Measurements from ENCODE around the gene FAM3D. TPM values are rescaled to one million over a fixed set of nuclear protein-coding genes. Genes with fewer than 3 reads are reported as not detected.
"Not testable (repeated sequence)": the region's sequence is repeated elsewhere in the genome, so short reads cannot be mapped to it uniquely, and the experiment has no call there.

Gene FAM3D
- polyA plus RNA-seq, 4 donors, result 0.40 to 2.5 (median 1.2) TPM

GRCh38 chr3:58685641-58686040 lies 19.1 kb upstream of the FAM3D start:
- DNase-seq (ENCODE audit: low read depth in 4 of 4, low spot score in 3 of 4), result no peak

DNA sequence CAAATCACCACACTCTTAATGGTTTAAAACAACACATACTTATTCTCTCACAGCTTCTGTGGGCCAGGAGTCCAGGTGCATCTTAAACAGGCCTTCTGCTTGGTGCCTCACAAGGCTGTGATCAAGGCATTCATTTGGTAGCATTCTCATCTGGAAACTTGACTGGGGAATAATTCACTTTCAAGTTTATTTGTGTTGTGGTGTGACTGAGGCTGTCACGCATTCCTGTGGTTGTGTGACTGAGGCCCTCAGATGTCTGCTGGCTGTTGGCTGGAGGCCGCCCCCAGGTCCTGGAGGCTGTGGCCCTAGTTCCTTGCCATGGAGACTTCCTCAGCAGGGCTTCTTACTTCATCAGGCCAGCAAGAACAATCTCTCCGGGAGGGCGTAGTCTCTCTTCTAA lies 16.9 kb upstream of the FAM3D start:
- no peak for DNase-seq (ENCODE audit: low read depth in 4 of 4, low spot score in 3 of 4)

- DNase-seq (ENCODE audit: low read depth in 4 of 4, low spot score in 3 of 4), result no peak
These were observed 16.5 kb upstream of the FAM3D start for GRCh38 chr3:58683001-58683458.

DNA sequence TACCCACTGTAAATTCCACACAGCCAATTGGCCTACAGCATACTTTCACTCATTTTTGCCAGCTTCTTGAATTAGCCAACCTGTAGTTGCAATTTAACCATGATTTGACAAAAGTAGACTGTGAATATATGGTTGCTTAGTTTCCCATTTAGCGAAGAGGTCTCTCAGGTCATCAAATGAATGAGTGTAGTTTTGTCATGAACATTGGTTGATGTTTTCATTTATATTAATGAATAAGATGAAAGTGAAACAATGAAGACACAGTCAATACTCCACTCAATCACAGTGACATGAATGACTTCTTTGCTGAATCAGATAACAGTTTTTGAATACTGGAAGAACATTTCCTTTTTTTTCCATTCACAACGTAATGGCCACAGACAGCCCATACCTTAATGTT lies 15.3 kb upstream of the FAM3D start:
- DNase-seq (ENCODE audit: low read depth in 4 of 4, low spot score in 3 of 4), result no peak

DNA sequence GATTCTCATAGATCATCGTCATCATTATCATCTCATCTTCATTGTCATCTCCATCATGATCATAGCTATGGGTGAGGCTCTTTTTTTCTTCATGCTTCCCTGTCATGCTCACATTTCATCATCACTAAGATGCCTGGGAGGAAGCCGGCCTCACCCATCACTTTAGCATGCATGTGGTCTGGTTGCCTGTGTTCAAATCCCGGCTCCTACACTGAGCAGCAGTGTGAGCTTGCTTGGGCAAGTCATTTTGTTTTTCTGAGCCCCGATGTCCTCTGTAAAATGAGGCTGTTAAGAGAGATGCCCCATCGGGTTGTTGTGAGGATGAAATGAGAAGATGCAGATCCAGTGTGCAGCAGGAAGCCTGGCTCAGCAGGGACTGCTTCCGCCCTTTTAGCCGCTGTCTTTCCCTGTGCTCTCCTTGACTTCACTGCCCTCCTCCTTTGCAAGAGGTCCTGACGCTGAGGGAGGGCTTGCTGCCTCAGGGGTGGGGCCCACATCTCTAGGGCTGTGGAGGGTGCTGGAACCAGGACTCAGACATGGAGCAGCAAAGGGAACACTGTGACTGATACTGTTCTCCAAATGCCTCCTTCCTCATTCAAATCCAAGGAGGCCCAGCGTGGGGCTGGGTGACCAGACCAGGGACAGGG lies 14.4 kb upstream of the FAM3D start:
- DNase-seq (ENCODE audit: low read depth in 4 of 4, low spot score in 3 of 4), result no peak

DNA sequence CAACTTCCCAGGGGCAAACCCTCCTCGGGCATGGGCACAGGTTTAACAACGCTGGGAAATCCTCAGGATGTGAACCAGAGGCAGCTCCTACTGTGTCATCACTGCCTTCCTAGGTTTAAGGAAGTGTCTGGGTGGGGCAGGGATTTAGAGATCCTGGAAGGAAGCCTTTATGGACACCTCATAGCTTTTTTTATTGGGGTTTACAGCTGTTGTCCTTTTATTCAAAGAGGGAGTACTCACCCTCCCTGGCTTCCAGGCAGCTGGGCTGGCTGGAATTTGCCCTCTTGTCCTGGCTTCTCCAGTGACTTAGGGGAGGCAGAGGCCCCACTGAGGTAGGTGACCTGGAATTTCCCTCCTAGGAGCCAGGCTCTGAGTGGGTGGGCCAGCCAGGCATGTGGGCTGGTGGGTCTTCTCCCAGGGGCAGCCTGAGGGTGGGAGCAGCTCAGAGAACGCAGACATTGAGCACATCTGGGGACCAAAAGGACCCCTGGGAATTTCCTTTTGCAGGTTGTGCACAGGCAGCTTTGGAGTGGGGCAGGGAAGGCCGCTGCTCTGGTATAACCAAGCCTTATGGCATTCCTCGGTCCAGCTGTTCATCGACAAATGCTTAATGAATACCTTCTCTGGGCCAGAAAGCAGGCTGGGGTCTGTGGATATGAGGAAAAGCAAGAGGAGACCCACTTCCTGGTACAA lies 13.5 kb upstream of the FAM3D start:
- DNase-seq (ENCODE audit: low read depth in 4 of 4, low spot score in 3 of 4), result no peak

DNA sequence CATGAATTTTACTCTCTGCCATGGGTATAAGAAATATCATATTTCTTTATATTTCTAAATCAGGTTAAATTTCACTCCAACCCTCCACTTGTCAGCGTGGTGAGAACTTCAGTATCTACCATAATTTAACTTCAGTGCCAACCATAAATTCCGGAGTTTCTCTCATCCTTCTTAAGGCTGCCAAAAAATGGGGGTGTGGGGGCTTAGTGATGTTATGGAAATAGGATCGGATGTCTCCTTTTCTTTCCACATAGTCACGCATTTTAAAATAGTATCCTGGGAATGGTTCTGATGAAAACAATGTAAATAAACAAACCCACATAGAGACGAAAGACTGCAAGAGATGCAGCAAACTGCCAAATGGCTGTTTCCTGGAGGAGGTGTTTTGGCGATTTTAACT lies 12.9 kb upstream of the FAM3D start:
- no peak for DNase-seq (ENCODE audit: low read depth in 4 of 4, low spot score in 3 of 4)

GRCh38 chr3:58678177-58678970 lies 11.8 kb upstream of the FAM3D start:
- DNase-seq (ENCODE audit: low read depth in 4 of 4, low spot score in 3 of 4), result not testable (repeated sequence)

- no peak for DNase-seq (ENCODE audit: low read depth in 4 of 4, low spot score in 3 of 4)
These were observed 6.3 kb upstream of the FAM3D start for GRCh38 chr3:58672880-58673279.

- no peak for DNase-seq (ENCODE audit: low read depth in 4 of 4, low spot score in 3 of 4)
These were observed 5.9 kb upstream of the FAM3D start for GRCh38 chr3:58672451-58672850.

GRCh38 chr3:58670506-58671135 lies 4.0 kb upstream of the FAM3D start:
- DNase-seq (ENCODE audit: low read depth in 4 of 4, low spot score in 3 of 4), result no peak

GRCh38 chr3:58668247-58668646 lies 1.7 kb upstream of the FAM3D start:
- no peak for DNase-seq (ENCODE audit: low read depth in 4 of 4, low spot score in 3 of 4)

DNA sequence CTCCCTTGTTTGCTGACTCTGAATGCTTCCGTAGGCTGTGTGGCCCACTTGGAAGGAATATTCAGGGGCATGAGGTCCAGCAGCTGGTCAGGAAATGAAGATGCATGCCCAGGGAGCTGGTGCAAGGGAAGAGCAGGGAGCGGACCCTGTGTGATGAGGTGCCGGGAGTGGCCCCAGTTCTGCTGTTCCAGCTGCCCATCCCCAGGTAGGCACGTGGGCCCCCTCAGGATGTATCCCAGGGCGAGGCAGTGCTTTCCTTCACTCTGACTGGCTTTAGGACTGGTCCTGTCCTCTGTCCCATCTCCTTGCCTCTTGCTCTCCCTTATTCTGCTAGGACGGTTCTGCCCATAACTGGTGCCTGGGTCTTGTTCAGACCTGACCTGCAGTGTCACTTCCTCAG lies 1.1 kb upstream of the FAM3D start:
- DNase-seq (ENCODE audit: low read depth in 4 of 4, low spot score in 3 of 4), result no peak

- DNase-seq (ENCODE audit: low read depth in 4 of 4, low spot score in 3 of 4), result no peak
These were observed 655 bp upstream of the FAM3D start for GRCh38 chr3:58667229-58667628.

GRCh38 chr3:58665405-58665804 lies 1.2 kb downstream of the FAM3D start:
- no peak for DNase-seq (ENCODE audit: low read depth in 4 of 4, low spot score in 3 of 4)

DNA sequence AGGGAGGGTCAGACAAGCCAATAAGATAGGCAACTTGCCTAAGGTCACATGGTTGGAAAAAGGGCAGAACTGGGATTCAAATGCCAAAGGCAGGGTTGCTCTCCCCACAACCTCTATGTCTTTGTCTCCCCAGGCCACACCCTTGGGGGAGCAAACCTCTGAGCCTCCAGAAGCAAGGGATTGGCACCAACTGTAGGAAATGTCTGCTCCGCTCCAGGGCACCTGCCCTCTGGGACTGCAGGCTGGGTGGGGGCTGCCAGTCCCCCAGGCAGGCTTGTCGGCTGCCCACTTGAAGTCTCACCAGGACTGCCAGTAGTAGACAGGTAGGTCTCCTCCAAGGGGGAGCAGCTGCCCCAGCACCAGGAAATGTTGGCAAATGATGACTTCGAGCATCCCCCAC lies 2.0 kb downstream of the FAM3D start:
- no peak for DNase-seq (ENCODE audit: low read depth in 4 of 4, low spot score in 3 of 4)

GRCh38 chr3:58661836-58662420 lies 4.6 kb downstream of the FAM3D start:
- DNase-seq (ENCODE audit: low read depth in 4 of 4, low spot score in 3 of 4), result no peak

DNA sequence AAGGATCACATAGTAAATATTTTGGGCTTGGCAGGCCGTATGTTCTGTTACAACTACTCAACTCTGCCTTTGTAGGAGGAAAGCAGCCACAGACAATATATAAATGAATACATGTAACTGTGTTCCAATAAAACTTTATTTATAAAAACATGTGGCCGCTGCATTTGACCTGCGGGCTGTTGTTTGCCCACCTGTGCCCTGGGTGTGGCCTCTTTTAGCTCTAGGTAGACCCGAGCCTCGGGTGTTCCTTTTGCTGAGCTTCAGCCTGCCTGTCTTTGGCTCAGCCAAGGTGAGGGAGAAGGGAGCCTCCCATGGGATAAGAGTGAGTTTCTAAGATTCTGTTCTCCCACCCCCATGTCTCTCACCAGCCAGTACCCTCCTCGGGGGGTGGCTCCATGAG lies 5.6 kb downstream of the FAM3D start:
- no peak for DNase-seq (ENCODE audit: low read depth in 4 of 4, low spot score in 3 of 4)

DNA sequence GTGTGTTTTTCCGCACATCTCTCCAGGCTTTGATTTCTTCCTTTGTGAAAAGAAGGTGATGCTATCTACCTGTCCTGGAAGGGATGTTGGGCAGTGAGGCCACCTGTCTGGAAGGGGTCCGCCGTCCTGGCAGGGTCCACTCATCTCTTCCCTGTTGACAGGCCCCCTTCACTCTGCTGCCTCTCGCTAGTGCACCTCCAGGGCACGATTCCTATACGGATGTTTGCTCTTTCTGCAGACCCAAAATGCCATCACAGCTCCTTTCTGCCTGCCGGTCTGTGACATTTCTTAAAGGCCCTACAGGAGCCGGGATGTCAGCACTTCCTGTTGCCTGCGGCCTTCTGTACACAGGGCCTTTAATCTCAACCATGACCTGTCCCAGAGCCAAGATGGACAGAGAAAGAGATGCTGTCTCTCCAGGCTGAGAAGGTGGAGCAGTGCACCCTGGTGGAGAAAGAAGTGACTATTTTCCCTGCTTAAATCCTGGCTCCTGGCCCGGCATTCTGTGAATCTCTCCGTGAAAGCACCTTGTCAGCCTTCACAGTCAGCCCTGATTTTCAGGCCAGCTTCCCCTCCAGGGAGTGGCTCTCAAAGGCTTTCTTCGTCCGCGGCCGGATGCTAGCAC lies 7.4 kb downstream of the FAM3D start:
- no peak for DNase-seq (ENCODE audit: low read depth in 4 of 4, low spot score in 3 of 4)

DNA sequence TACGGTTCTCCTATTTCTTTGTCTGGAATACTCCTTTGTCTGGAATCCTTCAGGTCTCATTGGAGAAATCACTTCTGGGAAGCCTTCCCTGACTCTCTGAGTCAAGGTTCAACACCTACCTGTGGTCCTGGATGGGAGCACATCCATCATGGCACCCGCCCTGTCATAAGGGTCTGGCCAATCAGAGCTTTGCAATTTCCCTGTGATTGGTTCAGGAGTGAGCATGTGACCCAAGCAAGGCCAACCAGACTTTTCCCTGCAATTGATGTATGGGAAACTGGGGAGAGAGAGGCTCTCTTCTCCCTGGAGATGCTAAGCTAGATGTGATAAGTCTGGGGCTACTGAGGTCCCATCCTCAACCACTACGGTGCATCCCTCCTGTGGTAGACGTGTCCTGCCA lies 8.1 kb downstream of the FAM3D start:
- no peak for DNase-seq (ENCODE audit: low read depth in 4 of 4, low spot score in 3 of 4)

Data from right renal pelvis (tissue), 4 donors.